Measurements from ENCODE around the gene P2RY8.
A peak's percentile ranks its signal among the peaks of the same experiment; 100 is the strongest.
"Not testable (repeated sequence)": the region's sequence is repeated elsewhere in the genome, so short reads cannot be mapped to it uniquely, and the experiment has no call there.

The P2RY8 gene

DNA sequence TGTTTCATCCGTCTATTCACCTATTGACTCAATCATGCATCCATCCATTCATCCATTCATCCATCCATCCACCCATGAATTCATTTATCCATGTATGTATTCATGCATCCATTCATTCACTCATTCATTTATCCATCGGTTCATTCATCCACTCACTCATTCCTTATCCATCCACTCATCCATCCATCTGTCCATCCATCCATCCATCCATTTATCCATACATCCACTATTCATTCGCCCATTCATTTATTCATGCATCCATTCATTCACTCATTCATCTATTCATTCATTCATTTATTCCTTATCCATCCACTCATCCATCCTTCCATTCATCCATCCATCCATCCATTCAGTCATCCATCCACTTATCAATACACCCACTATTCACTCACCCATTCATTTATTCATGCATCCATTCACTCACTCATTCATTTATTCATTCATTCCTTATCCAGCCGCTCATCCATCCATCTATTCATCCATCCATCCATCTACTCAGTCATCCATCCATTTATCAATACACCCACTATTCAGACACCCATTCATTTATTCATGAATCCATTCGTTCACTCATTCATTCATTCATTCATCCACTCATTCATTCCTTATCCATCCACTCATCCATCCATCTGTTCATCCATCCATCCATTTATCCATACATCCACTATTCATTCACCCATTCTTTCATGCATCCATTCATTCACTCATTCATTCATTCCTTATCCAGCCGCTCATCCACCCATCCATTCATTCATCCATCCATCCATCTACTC is 11.2 kb downstream of the P2RY8 start:
- H3K27ac ChIP-seq (ENCODE audit: low read length) = no peak overlapping the region
- no peaks in the 10 kb centered on the region for H3K36me3 ChIP-seq (ENCODE audit: control insufficient read depth in 1 of 2, insufficient read depth in 2 of 2, low read length in 2 of 2)
- H3K4me3 ChIP-seq (ENCODE audit: low read depth in 1 of 2, low read length in 2 of 2) = no peak overlapping the region
- H3K9me3 ChIP-seq (ENCODE audit: control insufficient read depth in 1 of 2, low read length in 2 of 2) = no peaks in the 10 kb centered on the region
- H3K4me1 ChIP-seq (ENCODE audit: control insufficient read depth in 1 of 2, insufficient read depth in 2 of 2, low read length in 2 of 2) = no peaks in the 10 kb centered on the region
- H3K27me3 ChIP-seq (ENCODE audit: low read depth, low read length) = no peaks in the 10 kb centered on the region

DNA sequence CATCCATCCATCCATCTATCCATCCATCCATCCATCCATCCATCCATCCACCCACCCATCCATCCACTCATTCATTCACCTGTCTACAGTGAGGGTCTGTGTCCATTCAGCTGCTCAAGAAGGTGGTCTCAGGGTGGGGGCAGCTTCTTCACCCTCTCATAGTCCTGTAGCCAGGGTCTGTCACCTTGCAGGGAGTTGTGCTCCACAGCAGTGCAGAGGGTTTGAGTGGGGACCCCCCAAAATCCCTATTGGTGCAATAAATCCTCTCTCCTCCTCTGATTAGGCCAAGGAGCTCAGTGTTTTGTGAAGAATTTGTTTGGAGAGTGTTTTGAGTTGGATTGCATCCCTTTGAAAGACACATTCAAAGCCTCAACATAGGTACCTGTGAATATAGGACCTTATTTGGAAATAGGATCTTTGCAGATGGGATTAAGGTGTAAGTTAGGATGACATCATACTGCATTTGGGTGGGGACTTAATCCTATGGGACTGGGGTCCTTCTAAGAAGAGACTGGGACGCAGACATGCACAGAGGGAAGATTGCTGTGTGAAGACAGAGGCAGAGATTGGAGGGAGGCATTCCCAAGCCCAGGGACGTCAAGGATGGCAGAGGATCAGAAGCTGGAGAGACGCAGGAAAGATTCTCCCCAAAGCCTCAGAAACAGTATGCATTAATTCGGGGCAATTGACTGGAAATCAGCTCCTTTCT is 12.0 kb downstream of the P2RY8 start:
- H3K4me3 ChIP-seq (ENCODE audit: low read depth in 1 of 2, low read length in 2 of 2) = no peak overlapping the region
- H3K9me3 ChIP-seq (ENCODE audit: control insufficient read depth in 1 of 2, low read length in 2 of 2) = no peaks in the 10 kb centered on the region
- H3K27me3 ChIP-seq (ENCODE audit: low read depth, low read length) = no peaks in the 10 kb centered on the region
- H3K36me3 ChIP-seq (ENCODE audit: control insufficient read depth in 1 of 2, insufficient read depth in 2 of 2, low read length in 2 of 2) = no peaks in the 10 kb centered on the region
- no peak overlapping the region for H3K27ac ChIP-seq (ENCODE audit: low read length)
- no peaks in the 10 kb centered on the region for H3K4me1 ChIP-seq (ENCODE audit: control insufficient read depth in 1 of 2, insufficient read depth in 2 of 2, low read length in 2 of 2)

DNA sequence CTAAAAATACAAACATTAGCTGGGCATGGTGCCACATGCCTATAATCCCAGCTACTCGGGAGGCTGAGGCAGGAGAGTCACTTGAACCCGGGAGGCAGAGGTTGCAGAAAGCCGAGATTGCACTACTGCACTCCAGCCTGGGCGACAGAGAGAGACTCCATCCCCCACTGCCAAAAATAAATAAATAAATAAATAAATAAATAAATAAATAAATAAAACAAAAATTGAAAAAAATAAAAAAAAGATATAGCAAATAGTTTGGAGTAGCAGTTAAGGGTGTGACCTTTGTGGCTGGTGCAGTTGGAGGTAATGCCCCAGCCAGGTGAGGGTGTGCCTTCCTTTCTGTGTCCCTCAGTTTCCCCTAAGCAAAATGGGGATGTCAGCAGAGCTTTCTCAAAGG is 14.1 kb downstream of the P2RY8 start:
- not testable (repeated sequence) for H3K27ac ChIP-seq (ENCODE audit: low read length); H3K4me1 ChIP-seq (ENCODE audit: control insufficient read depth in 1 of 2, insufficient read depth in 2 of 2, low read length in 2 of 2); H3K9me3 ChIP-seq (ENCODE audit: control insufficient read depth in 1 of 2, low read length in 2 of 2); H3K27me3 ChIP-seq (ENCODE audit: low read depth, low read length); H3K4me3 ChIP-seq (ENCODE audit: low read depth in 1 of 2, low read length in 2 of 2); H3K36me3 ChIP-seq (ENCODE audit: control insufficient read depth in 1 of 2, insufficient read depth in 2 of 2, low read length in 2 of 2)

DNA sequence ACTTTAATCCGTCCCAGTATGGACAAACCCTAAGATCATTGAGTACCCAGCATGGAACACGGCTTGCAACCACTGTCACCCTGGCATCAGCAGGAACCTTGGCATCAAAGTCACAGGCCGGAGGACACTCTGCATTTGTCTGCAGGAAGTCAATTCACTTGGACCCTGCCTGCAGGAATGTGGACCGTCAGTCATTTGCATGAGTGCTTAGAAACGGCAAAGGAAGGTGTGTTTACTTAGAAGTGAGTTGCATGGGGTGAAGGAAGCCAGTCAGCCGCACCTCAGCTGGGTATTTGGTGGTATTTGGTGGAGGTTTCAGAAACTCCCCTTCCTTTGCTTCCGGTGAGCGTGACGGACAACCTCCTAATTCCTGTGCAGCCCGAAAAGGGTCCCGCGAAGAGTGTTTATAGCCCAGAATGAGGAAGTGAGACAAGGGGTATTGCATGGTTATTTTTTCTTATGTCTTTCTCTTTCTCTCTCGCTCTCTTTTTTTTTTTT is 15.5 kb downstream of the P2RY8 start:
- Histone ChIP-seq H3K9me3 (ENCODE audit: control insufficient read depth in 1 of 2, low read length in 2 of 2) (no peaks in the 10 kb centered on the region), H3K27me3 (ENCODE audit: low read depth, low read length) (no peaks in the 10 kb centered on the region), H3K4me3 (ENCODE audit: low read depth in 1 of 2, low read length in 2 of 2) (peak overlapping the region in 1 of 2 donors; percentile 13), H3K36me3 (ENCODE audit: control insufficient read depth in 1 of 2, insufficient read depth in 2 of 2, low read length in 2 of 2) (no peaks in the 10 kb centered on the region), H3K27ac (ENCODE audit: low read length) (no peak overlapping the region), H3K4me1 (ENCODE audit: control insufficient read depth in 1 of 2, insufficient read depth in 2 of 2, low read length in 2 of 2) (no peaks in the 10 kb centered on the region)

DNA sequence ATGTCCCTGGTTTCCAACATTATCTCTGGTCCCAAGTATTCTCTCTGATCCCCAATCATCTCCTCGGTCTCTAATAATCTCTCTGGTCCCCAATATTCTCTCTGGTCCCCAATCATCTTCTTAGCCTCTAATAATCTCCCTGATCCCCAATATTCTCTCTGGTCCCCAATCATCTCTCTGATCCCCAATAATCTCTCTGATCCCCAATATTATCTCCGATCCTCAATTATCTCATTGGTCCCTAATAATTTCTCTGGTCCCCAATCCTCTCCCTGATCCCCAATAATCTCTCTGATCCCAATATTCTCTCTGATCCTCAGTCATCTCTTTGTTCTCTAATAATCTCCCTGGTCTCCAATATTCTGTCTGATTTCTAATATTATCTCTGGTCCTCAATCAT is 16.6 kb downstream of the P2RY8 start:
- Histone ChIP-seq H3K36me3 (ENCODE audit: control insufficient read depth in 1 of 2, insufficient read depth in 2 of 2, low read length in 2 of 2) (no peaks in the 10 kb centered on the region), H3K27me3 (ENCODE audit: low read depth, low read length) (no peaks in the 10 kb centered on the region), H3K4me1 (ENCODE audit: control insufficient read depth in 1 of 2, insufficient read depth in 2 of 2, low read length in 2 of 2) (no peaks in the 10 kb centered on the region), H3K27ac (ENCODE audit: low read length) (no peak overlapping the region), H3K4me3 (ENCODE audit: low read depth in 1 of 2, low read length in 2 of 2) (no peak overlapping the region), H3K9me3 (ENCODE audit: control insufficient read depth in 1 of 2, low read length in 2 of 2) (no peaks in the 10 kb centered on the region)

DNA sequence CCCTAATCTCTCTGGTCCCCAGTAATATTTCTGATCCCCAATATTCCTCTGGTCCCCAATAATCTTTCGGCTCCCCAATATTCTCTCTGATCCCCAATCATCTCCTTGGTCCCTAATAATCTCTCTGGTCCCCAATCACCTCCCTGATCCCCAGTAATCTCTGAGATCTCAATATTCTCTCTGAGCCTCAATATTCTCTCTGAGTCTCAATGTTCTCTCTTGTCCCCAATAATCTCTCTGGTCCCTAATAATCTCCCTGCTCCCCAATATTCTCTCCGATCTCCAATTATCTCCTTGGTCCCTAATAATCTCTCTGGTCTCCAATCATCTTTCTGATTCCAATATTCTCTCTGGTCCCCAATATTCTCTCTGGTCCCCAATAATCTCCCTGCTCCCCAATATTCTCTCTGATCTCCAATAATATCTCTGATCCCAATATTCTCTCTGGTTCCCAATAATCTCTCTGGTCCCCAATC is 17.9 kb downstream of the P2RY8 start:
- H3K4me3 ChIP-seq (ENCODE audit: low read depth in 1 of 2, low read length in 2 of 2) = no peak overlapping the region
- H3K36me3 ChIP-seq (ENCODE audit: control insufficient read depth in 1 of 2, insufficient read depth in 2 of 2, low read length in 2 of 2) = no peaks in the 10 kb centered on the region
- no peaks in the 10 kb centered on the region for H3K4me1 ChIP-seq (ENCODE audit: control insufficient read depth in 1 of 2, insufficient read depth in 2 of 2, low read length in 2 of 2)
- H3K9me3 ChIP-seq (ENCODE audit: control insufficient read depth in 1 of 2, low read length in 2 of 2) = no peaks in the 10 kb centered on the region
- H3K27ac ChIP-seq (ENCODE audit: low read length) = no peak overlapping the region
- H3K27me3 ChIP-seq (ENCODE audit: low read depth, low read length) = no peaks in the 10 kb centered on the region

DNA sequence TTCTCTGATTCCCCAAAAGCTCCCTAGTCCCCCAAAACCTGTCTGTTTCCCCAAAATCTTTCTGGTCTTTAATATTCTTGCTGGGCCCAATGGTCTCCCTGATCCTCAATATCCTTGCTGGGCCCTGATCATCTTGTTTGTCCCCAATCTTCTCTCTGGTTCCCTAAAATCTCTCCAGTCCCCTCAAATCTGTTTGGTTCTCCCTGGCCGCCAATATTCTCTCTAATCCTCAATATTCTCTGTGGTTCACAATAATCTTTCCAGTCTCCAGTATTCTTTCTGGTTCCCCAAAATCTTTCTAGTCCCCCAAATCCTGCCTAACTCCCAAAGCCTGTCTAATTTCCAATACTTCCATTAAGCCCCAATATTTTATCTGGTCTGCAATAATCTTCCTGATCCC is 18.5 kb downstream of the P2RY8 start:
- Histone ChIP-seq H3K36me3 (ENCODE audit: control insufficient read depth in 1 of 2, insufficient read depth in 2 of 2, low read length in 2 of 2) (no peaks in the 10 kb centered on the region), H3K9me3 (ENCODE audit: control insufficient read depth in 1 of 2, low read length in 2 of 2) (peaks cover 0 to 5% of the 10 kb centered on the region in 2 donors), H3K27ac (ENCODE audit: low read length) (no peak overlapping the region), H3K4me1 (ENCODE audit: control insufficient read depth in 1 of 2, insufficient read depth in 2 of 2, low read length in 2 of 2) (no peaks in the 10 kb centered on the region), H3K27me3 (ENCODE audit: low read depth, low read length) (no peaks in the 10 kb centered on the region), H3K4me3 (ENCODE audit: low read depth in 1 of 2, low read length in 2 of 2) (no peak overlapping the region)

DNA sequence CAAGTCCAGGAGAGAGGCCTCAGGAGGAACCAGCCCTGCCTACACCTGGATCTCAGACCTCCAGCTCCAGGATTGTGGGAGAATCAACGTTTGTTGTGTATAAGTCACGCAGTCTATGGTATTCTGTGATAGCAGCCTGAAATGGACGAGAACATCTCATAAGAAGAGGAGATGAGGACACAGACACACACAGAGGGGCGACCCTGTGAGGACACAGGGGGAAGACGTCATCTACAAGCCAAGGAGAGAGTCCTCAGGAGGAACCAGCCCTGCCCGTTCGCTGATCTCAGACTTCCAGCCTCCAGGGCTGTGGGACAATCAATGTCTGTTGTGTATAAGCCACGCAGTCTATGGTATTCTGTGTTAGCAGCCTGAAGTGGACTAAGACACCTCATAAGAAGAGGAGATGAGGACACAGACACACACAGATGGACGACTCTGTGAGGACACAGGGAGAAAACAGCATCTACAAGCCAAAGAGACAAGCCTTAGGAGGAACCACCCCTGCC is 20.3 kb downstream of the P2RY8 start:
- Histone ChIP-seq H3K4me3 (ENCODE audit: low read depth in 1 of 2, low read length in 2 of 2) (no peak overlapping the region), H3K27me3 (ENCODE audit: low read depth, low read length) (no peaks in the 10 kb centered on the region), H3K9me3 (ENCODE audit: control insufficient read depth in 1 of 2, low read length in 2 of 2) (peaks cover 0 to 12% of the 10 kb centered on the region in 2 donors), H3K27ac (ENCODE audit: low read length) (no peak overlapping the region), H3K36me3 (ENCODE audit: control insufficient read depth in 1 of 2, insufficient read depth in 2 of 2, low read length in 2 of 2) (no peaks in the 10 kb centered on the region), H3K4me1 (ENCODE audit: control insufficient read depth in 1 of 2, insufficient read depth in 2 of 2, low read length in 2 of 2) (no peaks in the 10 kb centered on the region)

DNA sequence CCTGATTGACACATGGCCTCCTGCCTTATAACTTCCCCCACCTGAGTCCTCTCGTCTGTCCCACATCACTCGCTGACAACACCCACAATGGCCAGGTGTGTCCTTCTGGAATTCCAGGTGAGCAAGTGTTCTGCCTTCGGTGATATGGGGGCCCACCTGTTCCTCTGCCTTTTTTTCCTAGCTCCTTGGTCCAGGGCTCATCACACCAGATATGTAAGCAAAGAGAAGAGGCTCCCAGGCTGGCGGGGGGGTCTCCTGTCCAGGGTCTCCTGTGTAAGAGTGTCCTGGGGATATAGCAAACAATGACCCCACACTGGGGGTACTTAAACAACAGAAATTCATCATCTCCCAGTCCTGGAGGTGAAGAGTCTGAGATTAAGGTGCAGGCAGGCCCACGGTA is 25.2 kb downstream of the P2RY8 start:
- Histone ChIP-seq H3K36me3 (ENCODE audit: control insufficient read depth in 1 of 2, insufficient read depth in 2 of 2, low read length in 2 of 2) (no peaks in the 10 kb centered on the region), H3K4me3 (ENCODE audit: low read depth in 1 of 2, low read length in 2 of 2) (no peak overlapping the region), H3K9me3 (ENCODE audit: control insufficient read depth in 1 of 2, low read length in 2 of 2) (peaks cover 0 to 16% of the 10 kb centered on the region in 2 donors)

DNA sequence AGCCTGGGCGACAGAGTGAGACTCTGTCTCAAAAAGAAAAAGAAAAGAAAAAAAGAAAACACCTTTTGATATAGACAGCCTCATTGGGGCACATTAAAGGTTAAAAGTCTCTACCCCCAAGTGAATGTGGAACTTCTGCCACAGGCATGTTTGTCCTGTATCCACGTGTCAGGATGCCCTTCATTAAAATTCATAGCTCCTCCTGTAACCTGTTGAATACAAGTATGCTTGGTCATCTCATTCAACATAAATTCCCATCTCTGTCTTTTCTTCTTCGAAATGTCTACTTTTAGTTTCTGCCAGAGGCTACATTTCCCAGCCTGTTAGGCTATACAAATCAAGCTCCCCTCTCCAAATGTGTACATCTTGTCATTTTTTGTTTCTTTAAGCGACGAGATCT is 25.8 kb downstream of the P2RY8 start:
- Histone ChIP-seq H3K9me3 (ENCODE audit: control insufficient read depth in 1 of 2, low read length in 2 of 2) (peaks cover 0 to 16% of the 10 kb centered on the region in 2 donors), H3K27ac (ENCODE audit: low read length) (no peak overlapping the region), H3K4me3 (ENCODE audit: low read depth in 1 of 2, low read length in 2 of 2) (no peak overlapping the region), H3K27me3 (ENCODE audit: low read depth, low read length) (no peaks in the 10 kb centered on the region), H3K4me1 (ENCODE audit: control insufficient read depth in 1 of 2, insufficient read depth in 2 of 2, low read length in 2 of 2) (no peaks in the 10 kb centered on the region), H3K36me3 (ENCODE audit: control insufficient read depth in 1 of 2, insufficient read depth in 2 of 2, low read length in 2 of 2) (no peaks in the 10 kb centered on the region)

More for the DNA sequence above, 25.2 kb downstream of the P2RY8 start:
- H3K4me1 ChIP-seq (ENCODE audit: control insufficient read depth in 1 of 2, insufficient read depth in 2 of 2, low read length in 2 of 2) = no peaks in the 10 kb centered on the region
- H3K27ac ChIP-seq (ENCODE audit: low read length) = no peak overlapping the region
- H3K27me3 ChIP-seq (ENCODE audit: low read depth, low read length) = no peaks in the 10 kb centered on the region

Measured in muscle layer of duodenum (tissue), 2 donors.